B cell (primary cell): Measurements from ENCODE around the gene PDZRN4. TPM values are rescaled to one million over a fixed set of nuclear protein-coding genes. Genes with fewer than 3 reads are reported as not detected.

Experiments used
- ATAC-seq: fragments of 200-7000 bp; cut with Tn5 transposase; one replicate; pipeline ENCODE4 v1.10.0; 2021; ENCODE audit warnings: low read depth, mild to moderate bottlenecking, moderate number of reproducible peaks, moderate library complexity
- CTCF ChIA-PET: fragments of 350-600 bp; sonication (Branson Sonifier 250); formaldehyde crosslinking; loops from one replicate; lab custom pipeline; 2021; ENCODE audit warnings: antibody characterized with exemption, inconsistent platforms; lab: Charles Lee
- POLR2A ChIA-PET: fragments of 350-600 bp; sonication (Branson Sonifier 250); formaldehyde crosslinking; loops from one replicate; lab custom pipeline; 2021; ENCODE audit warnings: antibody characterized with exemption; lab: Charles Lee
- DNase-seq: peaks from one replicate; pipeline ENCODE4 v3.0.0; 2013
- H2AFZ ChIP-seq: 2 replicates; pipeline ENCODE4 v1.6.1; 2012; ENCODE audit warnings: mild to moderate bottlenecking, low read depth, low read length; ENCODE audit not compliant: insufficient read depth, poor library complexity, severe bottlenecking
- H3K27ac ChIP-seq, 2 donors: 1 replicate in 1 of 2; 2 replicates in 1 of 2; pipeline ENCODE4 v1.5.1; 2012 to 2013; ENCODE audit warnings: low read length in 2 of 2, mild to moderate bottlenecking in 2 of 2, moderate library complexity in 1 of 2
- H3K27me3 ChIP-seq, 4 experiments: fragments of 200-600 bp in 1 of 4; sonication (generic) in 1 of 4; replicated peaks in 1 of 4; 1 replicate in 2 of 4; 2 replicates in 2 of 4; pipeline versions ENCODE4 v1.6.1 to v1.7.0; 2013 to 2016; ENCODE audit warnings: low read length in 3 of 4, mild to moderate bottlenecking in 2 of 4, mixed read lengths in 1 of 4, moderate library complexity in 1 of 4; ENCODE audit not compliant: insufficient read depth in 4 of 4, control insufficient read depth in 3 of 4; ENCODE audit errors: control extremely low read depth in 1 of 4
- H3K36me3 ChIP-seq, 2 experiments: replicated peaks in 1 of 2; 1 replicate in 1 of 2; 2 replicates in 1 of 2; pipeline versions ENCODE4 v1.6.1 to v1.7.1; 2013; ENCODE audit warnings: low read length in 1 of 2; ENCODE audit not compliant: insufficient read depth in 2 of 2, control insufficient read depth in 1 of 2; ENCODE audit errors: control extremely low read depth in 1 of 2, extremely low read depth in 1 of 2
- H3K4me1 ChIP-seq, 2 donors: fragments of 200-600 bp in 1 of 2; sonication (generic) in 1 of 2; 1 replicate in 1 of 2; 2 replicates in 1 of 2; pipeline versions ENCODE4 v1.5.1 to v1.6.1; 2013 to 2017; ENCODE audit warnings: low read length in 2 of 2; ENCODE audit not compliant: control insufficient read depth in 2 of 2, insufficient read depth in 2 of 2
- H3K4me2 ChIP-seq: replicated peaks from 2 replicates; pipeline ENCODE3; 2012; ENCODE audit warnings: mild to moderate bottlenecking, low read depth, low read length; ENCODE audit not compliant: poor library complexity, severe bottlenecking
- H3K4me3 ChIP-seq, 5 experiments: fragments of 200-600 bp in 1 of 5; sonication (generic) in 1 of 5; 1 replicate in 3 of 5; 2 replicates in 2 of 5; pipeline versions ENCODE4 v1.5.1 to v1.7.0; 2011 to 2016; ENCODE audit warnings: low read length in 4 of 5, mild to moderate bottlenecking in 4 of 5, low read depth in 2 of 5, control low read depth in 1 of 5, moderate library complexity in 1 of 5; ENCODE audit not compliant: insufficient read depth in 1 of 5; ENCODE audit errors: control extremely low read depth in 1 of 5, extremely low read depth in 1 of 5
- H3K79me2 ChIP-seq: fragments of 200-600 bp; sonication (generic); one replicate; pipeline ENCODE4 v1.6.0; 2016; ENCODE audit warnings: low read length; ENCODE audit not compliant: control insufficient read depth, insufficient read depth
- H3K9ac ChIP-seq: fragments of 200-600 bp; sonication (generic); 2 replicates; pipeline ENCODE4 v1.6.1; 2017; ENCODE audit warnings: mild to moderate bottlenecking, low read length, moderate library complexity
- H3K9me3 ChIP-seq, 3 donors: one replicate each; pipeline versions ENCODE4 v1.6.1 to v1.7.1; 2013; ENCODE audit warnings: low read length in 2 of 3; ENCODE audit not compliant: control insufficient read depth in 2 of 3, insufficient read depth in 1 of 3; ENCODE audit errors: control extremely low read depth in 1 of 3
- H4K20me1 ChIP-seq: 2 replicates; pipeline ENCODE4 v1.6.0; 2012; ENCODE audit warnings: mild to moderate bottlenecking, low read length; ENCODE audit not compliant: insufficient read depth, control insufficient read depth, poor library complexity, severe bottlenecking
- H3K27ac Mint-ChIP-seq: one replicate; pipeline ENCODE4 v1.8.0; 2021; ENCODE audit warnings: mixed read lengths
- H3K27me3 Mint-ChIP-seq: one replicate; pipeline ENCODE4 v1.8.0; 2021; ENCODE audit warnings: mixed read lengths
- H3K4me1 Mint-ChIP-seq: one replicate; pipeline ENCODE4 v1.8.0; 2021; ENCODE audit warnings: mixed read lengths
- H3K4me3 Mint-ChIP-seq: one replicate; pipeline ENCODE4 v1.8.0; 2021; ENCODE audit warnings: mixed read lengths
- H3K9me3 Mint-ChIP-seq: one replicate; pipeline ENCODE4 v1.8.0; 2022; ENCODE audit warnings: mixed read lengths; ENCODE audit not compliant: insufficient read depth
- EZH2 ChIP-seq: IDR thresholded peaks from 2 replicates; pipeline ENCODE4 v1.6.1; 2012; ENCODE audit warnings: borderline replicate concordance, low read depth, mild to moderate bottlenecking, moderate library complexity, low read length; ENCODE audit not compliant: insufficient read depth, poor library complexity, severe bottlenecking
- WGBS: methylation state at CpG from one replicate; pipeline ENCODE4 v1.1.5; 2013; ENCODE audit warnings: missing lambda C conversion rate; ENCODE audit not compliant: insufficient coverage; 5-methylcytosine and 5-hydroxymethylcytosine counted together
- intact Hi-C: fragments of 100-400 bp; cut with micrococcal nuclease; formaldehyde crosslinking; loops from one replicate; pipeline ENCODE4 v1.10.0; 2022
- polyA plus RNA-seq: library from polyadenylated mRNA; depleted of rRNA; stranded (reverse); fragments of >200 nt; gene quantifications from 2 replicates; pipeline ENCODE4 v1.2.3, GENCODE V29; 2012
- total RNA-seq, 2 donors: library from RNA; stranded (reverse); fragments of 120-200 nt in 1 of 2; gene quantifications; 1 replicate in 1 of 2; 2 replicates in 1 of 2; pipeline versions ENCODE4 v1.2.3 to v1.2.4, GENCODE V29; 2013 to 2022
- TF ChIP-seq, protein P1 (sequence below): fragments of 200-600 bp; IDR thresholded peaks from one replicate; pipeline ENCODE4 v1.8.0; 2022; ENCODE audit warnings: antibody characterized with exemption, mild to moderate bottlenecking

PDZRN4 gene
- total and polyA plus RNA-seq, 2 donors (not counting 1 experiment from before 2014, with no cell fraction given) = not detected

DNA sequence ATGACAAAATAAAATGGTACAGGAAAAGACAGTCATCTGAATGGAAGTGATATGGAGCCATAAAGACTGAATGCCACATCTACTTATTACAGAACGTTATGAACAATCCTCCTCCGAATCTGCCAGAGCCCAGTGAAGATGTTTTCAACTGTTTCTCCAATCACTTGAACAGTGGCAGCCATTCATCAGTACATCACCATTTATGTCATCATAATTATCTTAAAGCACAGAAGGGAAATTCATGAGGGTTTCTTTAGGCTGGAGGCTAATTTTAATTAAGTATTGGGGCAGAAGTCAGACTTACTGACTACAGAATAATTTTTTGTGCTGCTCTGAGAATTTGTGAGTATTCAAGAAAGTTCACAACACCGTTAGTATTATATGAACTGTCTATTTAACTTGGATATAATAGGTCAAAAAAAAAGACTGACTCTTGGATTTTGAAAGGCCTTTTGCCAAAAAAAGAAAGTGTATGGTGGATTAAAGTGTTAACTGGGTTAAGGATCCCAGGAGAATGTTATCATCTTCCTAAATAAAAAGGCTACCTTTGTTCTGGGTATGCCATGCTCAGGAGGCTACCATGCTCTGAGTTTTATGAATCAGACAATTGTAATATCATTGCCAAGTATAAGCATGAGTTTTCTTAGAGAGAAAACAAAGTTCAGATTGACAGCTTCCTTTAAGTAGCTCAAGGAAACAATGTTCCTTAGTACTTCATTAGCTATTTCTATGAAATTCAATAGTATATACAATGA, 40.1 kb downstream of the PDZRN4 start:
- Histone ChIP-seq H3K4me3 (peak overlapping the region in 1 of 5 experiments; percentile 23), H3K4me1 (peaks cover 7 to 11% of the 10 kb centered on the region in 2 donors), H3K27ac (no peak overlapping the region), H3K4me2 (peak overlapping the region; percentile 52), H3K9ac (peak overlapping the region; percentile 19), H2AFZ (peak overlapping the region; percentile 77), H3K36me3 (no peaks in the 10 kb centered on the region), H3K79me2 (no peaks in the 10 kb centered on the region), H3K27me3 (no peaks in the 10 kb centered on the region), H4K20me1 (no peaks in the 10 kb centered on the region), H3K9me3 (no peaks in the 10 kb centered on the region)
- DNase-seq (no peak), ATAC-seq (no peak)
- H3K27ac Mint-ChIP-seq = no peak overlapping the region
- TF ChIP-seq, protein P1, sequence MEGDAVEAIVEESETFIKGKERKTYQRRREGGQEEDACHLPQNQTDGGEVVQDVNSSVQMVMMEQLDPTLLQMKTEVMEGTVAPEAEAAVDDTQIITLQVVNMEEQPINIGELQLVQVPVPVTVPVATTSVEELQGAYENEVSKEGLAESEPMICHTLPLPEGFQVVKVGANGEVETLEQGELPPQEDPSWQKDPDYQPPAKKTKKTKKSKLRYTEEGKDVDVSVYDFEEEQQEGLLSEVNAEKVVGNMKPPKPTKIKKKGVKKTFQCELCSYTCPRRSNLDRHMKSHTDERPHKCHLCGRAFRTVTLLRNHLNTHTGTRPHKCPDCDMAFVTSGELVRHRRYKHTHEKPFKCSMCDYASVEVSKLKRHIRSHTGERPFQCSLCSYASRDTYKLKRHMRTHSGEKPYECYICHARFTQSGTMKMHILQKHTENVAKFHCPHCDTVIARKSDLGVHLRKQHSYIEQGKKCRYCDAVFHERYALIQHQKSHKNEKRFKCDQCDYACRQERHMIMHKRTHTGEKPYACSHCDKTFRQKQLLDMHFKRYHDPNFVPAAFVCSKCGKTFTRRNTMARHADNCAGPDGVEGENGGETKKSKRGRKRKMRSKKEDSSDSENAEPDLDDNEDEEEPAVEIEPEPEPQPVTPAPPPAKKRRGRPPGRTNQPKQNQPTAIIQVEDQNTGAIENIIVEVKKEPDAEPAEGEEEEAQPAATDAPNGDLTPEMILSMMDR = no peak
- no peak for TF ChIP-seq EZH2
- no CpG with 5 or more reads among the region's 3 CpGs for WGBS
- intact Hi-C loops = no loop called here
- peak overlapping the region; percentile 33 for H3K4me3 Mint-ChIP-seq
- no peaks in the 10 kb centered on the region for H3K9me3 Mint-ChIP-seq
- CTCF ChIA-PET = no interaction called here
- no peaks in the 10 kb centered on the region for H3K27me3 Mint-ChIP-seq
- POLR2A ChIA-PET = no interaction called here
- peaks cover 9% of the 10 kb centered on the region for H3K4me1 Mint-ChIP-seq

DNA sequence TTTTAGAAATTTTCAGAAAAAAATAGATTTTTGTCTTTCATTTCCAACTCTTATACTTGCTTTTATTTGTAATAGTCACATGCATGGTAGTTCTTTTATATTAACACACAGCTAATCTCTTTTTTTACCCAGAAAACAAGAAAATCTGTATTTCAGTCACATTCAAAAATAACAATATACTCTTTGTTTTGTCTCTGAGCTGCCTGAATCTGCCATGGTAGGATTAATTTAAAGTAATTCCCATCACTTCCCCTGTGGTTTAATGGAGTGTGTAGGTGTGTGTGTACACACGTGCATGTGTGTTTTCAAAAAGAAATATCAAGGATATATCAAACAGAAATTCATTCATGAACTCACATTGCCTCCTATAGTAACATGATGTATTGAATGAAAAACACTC, 42.6 kb downstream of the PDZRN4 start:
- ATAC-seq (no peak), DNase-seq (no peak)
- CTCF ChIA-PET = no interaction called here
- Histone ChIP-seq H3K9ac (no peak overlapping the region), H3K27me3 (no peaks in the 10 kb centered on the region), H3K4me3 (no peak overlapping the region), H2AFZ (no peak overlapping the region), H3K27ac (no peak overlapping the region), H3K79me2 (no peaks in the 10 kb centered on the region), H3K36me3 (no peaks in the 10 kb centered on the region), H3K4me2 (no peak overlapping the region), H3K9me3 (no peaks in the 10 kb centered on the region), H4K20me1 (no peaks in the 10 kb centered on the region), H3K4me1 (peaks cover 7 to 11% of the 10 kb centered on the region in 2 donors)
- TF ChIP-seq EZH2 = no peak
- TF ChIP-seq, protein P1 = no peak
- no CpG with 5 or more reads among the region's 1 CpG for WGBS
- Mint-ChIP-seq H3K27me3 (no peaks in the 10 kb centered on the region), H3K4me3 (no peak overlapping the region), H3K27ac (no peak overlapping the region), H3K9me3 (no peaks in the 10 kb centered on the region), H3K4me1 (peaks cover 9% of the 10 kb centered on the region)
- intact Hi-C loops = no loop called here
- POLR2A ChIA-PET = no interaction called here
